22Rv1 (cell line): ENCODE measurements around the gene CFAP99.

Experiments used
- ZFX ChIP-seq: fragments of 450-650 bp; IDR thresholded peaks from 2 replicates; pipeline ENCODE4 v1.6.1; 2017; ENCODE audit warnings: antibody characterized with exemption, borderline replicate concordance
- TF ChIP-seq, protein P1 (sequence below): fragments of 450-650 bp; IDR thresholded peaks from 2 replicates; pipeline ENCODE4 v1.5.1; 2017; ENCODE audit warnings: mild to moderate bottlenecking

DNA sequence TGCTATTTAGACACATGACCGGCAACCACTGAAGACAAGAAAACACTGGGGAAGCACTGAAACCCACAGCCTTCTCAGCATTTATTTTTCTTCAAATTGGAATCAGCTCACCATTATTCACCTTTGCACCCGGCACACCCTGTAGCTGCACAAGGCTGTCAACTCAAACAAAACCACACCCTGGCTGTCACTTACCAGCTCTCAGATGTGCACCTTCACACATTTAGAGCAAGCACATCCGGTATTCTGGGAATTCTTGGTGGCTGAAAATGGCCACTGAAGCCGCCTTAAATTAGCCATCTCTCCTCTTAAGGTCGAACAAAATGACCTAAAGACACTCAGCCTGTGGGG is 6.2 kb upstream of the CFAP99 start:
- TF ChIP-seq, protein P1, sequence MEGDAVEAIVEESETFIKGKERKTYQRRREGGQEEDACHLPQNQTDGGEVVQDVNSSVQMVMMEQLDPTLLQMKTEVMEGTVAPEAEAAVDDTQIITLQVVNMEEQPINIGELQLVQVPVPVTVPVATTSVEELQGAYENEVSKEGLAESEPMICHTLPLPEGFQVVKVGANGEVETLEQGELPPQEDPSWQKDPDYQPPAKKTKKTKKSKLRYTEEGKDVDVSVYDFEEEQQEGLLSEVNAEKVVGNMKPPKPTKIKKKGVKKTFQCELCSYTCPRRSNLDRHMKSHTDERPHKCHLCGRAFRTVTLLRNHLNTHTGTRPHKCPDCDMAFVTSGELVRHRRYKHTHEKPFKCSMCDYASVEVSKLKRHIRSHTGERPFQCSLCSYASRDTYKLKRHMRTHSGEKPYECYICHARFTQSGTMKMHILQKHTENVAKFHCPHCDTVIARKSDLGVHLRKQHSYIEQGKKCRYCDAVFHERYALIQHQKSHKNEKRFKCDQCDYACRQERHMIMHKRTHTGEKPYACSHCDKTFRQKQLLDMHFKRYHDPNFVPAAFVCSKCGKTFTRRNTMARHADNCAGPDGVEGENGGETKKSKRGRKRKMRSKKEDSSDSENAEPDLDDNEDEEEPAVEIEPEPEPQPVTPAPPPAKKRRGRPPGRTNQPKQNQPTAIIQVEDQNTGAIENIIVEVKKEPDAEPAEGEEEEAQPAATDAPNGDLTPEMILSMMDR, result no peak
- TF ChIP-seq ZFX, result no peak
